NCI-H146 treated with DMSO at 0.1 percent for 48 hours (cell line): ENCODE measurements around the gene KIF22.
"Not testable (repeated sequence)": the region's sequence is repeated elsewhere in the genome, so short reads cannot be mapped to it uniquely, and the experiment has no call there.

Experiments used
- DNase-seq: peaks from one replicate; lab custom pipeline; 2025; ENCODE audit not compliant: unreplicated experiment; lab: John Stamatoyannopoulos, UW

The KIF22 gene

DNA sequence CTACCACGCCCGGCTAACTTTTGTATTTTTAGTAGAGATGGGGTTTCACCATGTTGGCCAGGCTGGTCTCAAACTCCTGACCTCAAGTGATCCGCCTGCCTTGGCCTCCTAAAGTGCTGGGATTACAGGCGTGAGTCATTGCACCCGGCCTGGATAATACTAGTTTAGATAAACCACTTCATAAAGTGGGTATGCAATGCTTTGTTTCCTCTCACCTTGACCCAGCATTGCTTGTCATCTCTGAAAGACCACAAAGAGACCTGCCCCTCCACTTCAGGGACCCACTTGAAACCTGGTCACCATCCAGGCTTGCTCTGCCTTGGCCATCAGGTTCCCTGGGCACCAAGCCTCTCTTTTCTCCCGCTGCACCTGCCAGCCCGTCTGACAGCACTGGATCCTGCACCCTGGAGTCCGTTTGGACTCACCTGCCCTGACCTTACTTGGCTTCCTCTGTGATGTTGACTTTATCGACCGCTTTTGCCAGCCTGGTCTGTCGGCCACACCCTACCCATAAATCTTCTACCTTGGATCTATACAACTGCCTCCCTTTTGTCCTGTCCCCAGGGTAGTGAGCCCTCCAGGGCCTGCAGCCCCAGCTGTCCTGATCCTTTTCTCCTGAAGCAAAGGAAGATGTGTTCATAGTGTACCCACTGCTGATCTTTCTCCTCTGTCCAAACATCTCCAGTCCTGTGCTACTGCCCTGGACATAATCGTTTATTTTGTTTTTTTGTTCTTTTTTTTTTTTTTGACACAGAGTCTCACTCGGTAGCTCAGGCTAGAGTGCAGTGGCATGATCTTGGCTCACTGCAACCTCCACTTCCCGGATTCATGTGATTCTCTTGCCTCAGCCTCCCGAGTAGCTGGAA lies 25.2 kb upstream of the KIF22 start:
- DNase-seq, result peak; percentile 99

GRCh38 chr16:29766571-29766970 lies 24.0 kb upstream of the KIF22 start:
- DNase-seq, result no peak

DNA sequence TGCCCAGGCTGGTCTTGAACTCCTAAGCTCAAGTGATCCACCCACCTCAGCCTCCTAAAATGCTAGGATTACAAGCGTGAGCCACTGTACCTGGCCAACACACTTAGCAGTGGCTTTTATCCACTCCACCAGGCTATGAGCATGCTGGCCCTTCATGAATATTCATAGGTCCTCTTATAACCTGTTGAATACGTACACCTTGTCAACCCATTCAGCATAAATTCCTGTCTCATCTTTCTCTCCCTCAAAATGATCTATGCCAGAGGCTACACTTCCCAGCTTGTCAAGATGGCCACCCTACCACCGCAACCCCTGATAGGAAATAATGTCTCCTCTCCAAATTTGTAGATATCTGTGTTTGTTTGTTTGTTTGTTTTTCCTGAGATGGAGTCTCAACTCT lies 23.5 kb upstream of the KIF22 start:
- DNase-seq, result no peak

GRCh38 chr16:29769507-29769906 lies 21.0 kb upstream of the KIF22 start:
- DNase-seq, result no peak

GRCh38 chr16:29770250-29770929 lies 20.2 kb upstream of the KIF22 start:
- peak; percentile 64 for DNase-seq

GRCh38 chr16:29772330-29772729 lies 18.2 kb upstream of the KIF22 start:
- DNase-seq, result not testable (repeated sequence)

GRCh38 chr16:29774730-29775129 lies 15.8 kb upstream of the KIF22 start:
- no peak for DNase-seq

GRCh38 chr16:29775742-29776408 lies 14.7 kb upstream of the KIF22 start:
- no peak for DNase-seq

DNA sequence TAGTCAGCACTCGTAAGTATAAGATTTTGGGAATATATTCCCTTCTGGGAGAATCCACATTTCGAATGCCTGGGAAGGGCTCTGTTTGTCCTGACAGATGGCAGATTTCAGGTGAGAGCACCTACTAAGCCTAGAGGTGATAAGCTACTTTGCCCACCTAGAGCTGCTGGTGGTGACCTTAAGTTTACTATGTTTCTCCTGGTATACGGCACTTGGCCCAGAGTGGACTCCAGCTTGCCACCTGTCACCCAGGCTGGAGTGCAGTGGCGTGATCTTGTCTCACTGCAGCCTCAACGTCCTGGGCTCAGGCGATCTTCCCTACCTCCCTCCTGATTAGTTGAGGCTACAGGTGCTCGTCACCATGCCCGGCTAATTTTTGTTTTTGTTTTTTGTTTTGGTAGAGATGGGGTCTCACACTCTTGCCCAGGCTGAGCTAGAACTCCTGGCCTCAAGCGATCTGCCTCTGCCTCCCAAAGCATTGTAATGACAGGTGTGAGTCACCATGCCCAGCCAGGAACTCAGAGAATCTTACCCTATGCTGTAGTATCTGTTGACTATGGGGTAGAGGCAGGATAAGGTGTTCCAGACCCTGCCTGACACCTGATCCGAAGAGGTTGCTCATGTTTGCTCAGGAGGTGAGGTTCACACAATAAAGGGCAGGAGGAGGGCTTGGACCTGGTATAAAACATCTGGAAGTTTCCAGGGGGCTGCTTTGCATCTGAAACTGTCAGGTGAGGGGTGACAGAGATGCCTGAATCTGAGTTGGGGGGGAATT lies 12.8 kb upstream of the KIF22 start, which contains the start of gene ZG16:
Gene ZG16 (plus strand): TSS at position 681 of the 775 bp plus-strand sequence. CDS start 1,011 bp downstream, outside the sequence.
- no peak for DNase-seq

DNA sequence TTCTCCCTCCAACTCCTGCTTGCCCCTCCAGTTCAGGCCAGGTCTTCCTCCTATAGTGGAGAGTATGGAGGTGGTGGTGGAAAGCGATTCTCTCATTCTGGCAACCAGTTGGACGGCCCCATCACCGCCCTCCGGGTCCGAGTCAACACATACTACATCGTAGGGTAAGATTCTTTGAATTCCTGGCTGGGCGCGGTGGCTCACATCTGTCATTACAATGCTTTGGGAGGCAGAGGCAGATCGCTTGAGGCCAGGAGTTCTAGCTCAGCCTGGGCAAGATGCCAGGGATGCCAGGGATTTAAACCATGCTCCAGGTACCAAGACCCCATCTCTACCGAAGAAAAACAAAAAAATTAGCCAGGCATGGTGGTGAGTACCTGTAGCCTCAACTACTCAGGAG lies 11.1 kb upstream of the KIF22 start:
- DNase-seq, result no peak

GRCh38 chr16:29783094-29783953 lies 7.2 kb upstream of the KIF22 start:
- not testable (repeated sequence) for DNase-seq

- no peak for DNase-seq
These were observed 6.4 kb upstream of the KIF22 start for GRCh38 chr16:29784157-29784556.

GRCh38 chr16:29784901-29785500 lies 5.5 kb upstream of the KIF22 start:
- no peak for DNase-seq

- DNase-seq, result not testable (repeated sequence)
These were observed 3.4 kb upstream of the KIF22 start for GRCh38 chr16:29787155-29787554.

- DNase-seq, result peak; percentile 56
These were observed 772 bp upstream of the KIF22 start for GRCh38 chr16:29789775-29790182.

DNA sequence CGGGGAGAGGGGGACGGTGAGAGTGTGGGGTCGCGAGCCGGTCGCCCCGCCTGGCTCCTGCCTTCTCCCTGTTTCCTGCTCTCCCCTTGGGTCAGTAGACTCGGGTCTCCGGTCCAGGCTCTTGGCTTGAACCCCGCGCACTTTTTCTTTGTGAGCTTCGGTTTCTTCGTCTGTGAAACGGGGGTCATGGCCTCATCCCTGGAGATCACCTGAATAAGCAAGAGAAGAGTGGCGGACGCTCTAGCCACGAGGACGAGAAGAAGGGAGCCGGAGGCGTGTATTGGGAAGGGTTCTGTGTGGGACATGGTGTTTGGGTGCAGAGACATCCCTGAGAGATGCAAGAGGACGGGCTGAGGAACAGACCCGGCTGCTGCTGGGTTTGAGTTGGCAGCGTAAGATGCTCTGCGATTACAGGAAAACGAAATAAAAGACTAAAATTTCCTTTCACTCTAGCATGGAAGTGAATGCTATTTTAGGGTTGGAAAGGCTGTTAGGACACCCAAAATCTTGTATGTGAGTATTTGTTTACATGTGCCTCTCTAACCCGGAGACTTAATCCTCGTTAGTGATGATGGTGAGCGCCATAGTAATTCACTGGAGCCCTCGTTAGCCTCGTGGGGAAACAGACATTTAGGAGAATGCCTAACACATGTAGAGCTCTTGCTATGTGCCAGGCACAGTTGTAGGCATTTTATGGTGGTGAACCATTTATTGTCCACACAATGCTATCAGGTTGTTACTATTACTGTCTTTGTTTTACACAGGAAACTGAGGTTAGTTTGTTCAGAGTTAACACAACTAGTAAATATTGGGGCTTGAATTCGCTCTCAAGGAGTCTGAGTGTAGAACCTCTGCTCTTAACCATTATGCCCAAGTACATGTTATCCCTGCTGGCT lies 646 bp downstream of the KIF22 start:
- peak; percentile 56 for DNase-seq

GRCh38 chr16:29791845-29792807 lies 1.6 kb downstream of the KIF22 start:
- DNase-seq, result no peak
